IMR-90 (cell line): ENCODE data around the gene CADM4. TPM values are rescaled to one million over a fixed set of nuclear protein-coding genes. Genes with fewer than 3 reads are reported as not detected.
"Not testable (repeated sequence)": the region's sequence is repeated elsewhere in the genome, so short reads cannot be mapped to it uniquely, and the experiment has no call there.

ENCODE experiments used
- ATAC-seq: fragments of 200-7000 bp; cut with Tn5 transposase; 2 replicates; pipeline ENCODE4 v1.9.1; 2020; ENCODE audit warnings: low read depth, mild to moderate bottlenecking, moderate library complexity
- BruUV-seq: library from RNA; stranded (reverse); fragments of 400-500 nt; replicated peaks from 2 replicates; lab custom pipeline; 2021; lab: Mats Ljungman, UMichigan
- CTCF ChIA-PET: fragments of 300-600 bp; formaldehyde crosslinking; extraction: SDS; loops from one replicate; lab custom pipeline; 2021; ENCODE audit warnings: antibody characterized with exemption; lab: Yijun Ruan, JAX
- POLR2A ChIA-PET: fragments of 300-600 bp; sonication (Branson Sonifier 250); formaldehyde crosslinking; loops from one replicate; lab custom pipeline; 2022; ENCODE audit warnings: antibody characterized with exemption; ENCODE audit not compliant: unreplicated experiment; lab: Charles Lee
- DNase-seq: peaks from one replicate; pipeline ENCODE4 v3.0.0; 2013
- H2AFZ ChIP-seq: replicated peaks from 2 replicates; pipeline ENCODE3; 2013; ENCODE audit warnings: low read length, mild to moderate bottlenecking; ENCODE audit not compliant: poor library complexity
- H2AK5ac ChIP-seq: 2 replicates; pipeline ENCODE4 v1.6.1; 2013; ENCODE audit warnings: low read depth, low read length, inconsistent platforms
- H2AK9ac ChIP-seq: replicated peaks from 2 replicates; pipeline ENCODE3; 2013; ENCODE audit warnings: mild to moderate bottlenecking, low read depth, low read length, moderate library complexity; ENCODE audit not compliant: poor library complexity
- H2BK120ac ChIP-seq: 2 replicates; pipeline ENCODE4 v1.6.1; 2013; ENCODE audit warnings: low read depth, low read length, inconsistent platforms
- H2BK15ac ChIP-seq: 3 replicates; pipeline ENCODE4 v1.6.1; 2013; ENCODE audit warnings: low read depth, low read length, inconsistent platforms
- H2BK20ac ChIP-seq: 2 replicates; pipeline ENCODE4 v1.6.1; 2013; ENCODE audit warnings: low read depth, mild to moderate bottlenecking, inconsistent platforms, low read length, moderate library complexity
- H2BK5ac ChIP-seq: 2 replicates; pipeline ENCODE4 v1.6.1; 2013; ENCODE audit warnings: mild to moderate bottlenecking, low read depth, low read length, inconsistent platforms; ENCODE audit not compliant: poor library complexity, severe bottlenecking
- H3K14ac ChIP-seq: replicated peaks from 2 replicates; pipeline ENCODE4 v1.6.1; 2013; ENCODE audit warnings: low read depth, low read length, inconsistent platforms
- H3K18ac ChIP-seq: 2 replicates; pipeline ENCODE4 v1.6.1; 2013; ENCODE audit warnings: low read depth, low read length, control low read depth
- H3K23ac ChIP-seq: 2 replicates; pipeline ENCODE4 v1.6.1; 2013; ENCODE audit warnings: low read depth, low read length, inconsistent platforms
- H3K27ac ChIP-seq: 2 replicates; pipeline ENCODE4 v1.5.1; 2013; ENCODE audit warnings: mild to moderate bottlenecking, control low read depth, low read length; ENCODE audit not compliant: insufficient read depth
- H3K27me3 ChIP-seq: 2 replicates; pipeline ENCODE4 v1.6.1; 2013; ENCODE audit warnings: low read length; ENCODE audit not compliant: control insufficient read depth, insufficient read depth
- H3K36me3 ChIP-seq: 2 replicates; pipeline ENCODE4 v1.6.1; 2013; ENCODE audit warnings: low read length, mixed read lengths; ENCODE audit not compliant: control insufficient read depth, insufficient read depth
- H3K4ac ChIP-seq: 2 replicates; pipeline ENCODE4 v1.6.1; 2013; ENCODE audit warnings: low read depth, low read length, inconsistent platforms
- H3K4me1 ChIP-seq: 2 replicates; pipeline ENCODE4 v1.6.1; 2013; ENCODE audit warnings: low read length, mixed read lengths; ENCODE audit not compliant: control insufficient read depth, insufficient read depth
- H3K4me2 ChIP-seq: 2 replicates; pipeline ENCODE4 v1.6.1; 2013; ENCODE audit warnings: low read depth, mild to moderate bottlenecking, control low read depth, low read length, moderate library complexity
- H3K4me3 ChIP-seq: 2 replicates; pipeline ENCODE4 v1.5.1; 2013; ENCODE audit warnings: low read depth, mild to moderate bottlenecking, control low read depth, low read length, moderate library complexity; ENCODE audit not compliant: insufficient read depth
- H3K56ac ChIP-seq: 2 replicates; pipeline ENCODE4 v1.6.1; 2013; ENCODE audit warnings: low read length, inconsistent platforms; ENCODE audit not compliant: insufficient read depth; ENCODE audit errors: extremely low read depth
- H3K79me1 ChIP-seq, 2 experiments: 2 replicates each; pipeline ENCODE4 v1.6.1; 2013; ENCODE audit warnings: low read length in 2 of 2, inconsistent platforms in 1 of 2, low read depth in 1 of 2
- H3K9ac ChIP-seq: 2 replicates; pipeline ENCODE4 v1.6.1; 2013; ENCODE audit warnings: low read depth, low read length, control low read depth
- H3K9me1 ChIP-seq: 2 replicates; pipeline ENCODE4 v1.6.1; 2013; ENCODE audit warnings: low read length, inconsistent platforms; ENCODE audit not compliant: insufficient read depth
- H3K9me3 ChIP-seq: 2 replicates; pipeline ENCODE4 v1.6.1; 2013; ENCODE audit warnings: low read length; ENCODE audit not compliant: control insufficient read depth, insufficient read depth
- H4K20me1 ChIP-seq: 2 replicates; pipeline ENCODE4 v1.6.1; 2013; ENCODE audit warnings: low read length, inconsistent platforms; ENCODE audit not compliant: insufficient read depth
- H4K5ac ChIP-seq: 2 replicates; pipeline ENCODE4 v1.6.1; 2013; ENCODE audit warnings: mild to moderate bottlenecking, low read depth, low read length, control low read depth
- H4K8ac ChIP-seq, 2 experiments: 2 replicates each; pipeline ENCODE4 v1.6.1; 2013; ENCODE audit warnings: low read depth in 2 of 2, low read length in 2 of 2, control low read depth in 1 of 2, inconsistent platforms in 1 of 2
- H4K91ac ChIP-seq: 2 replicates; pipeline ENCODE4 v1.6.1; 2013; ENCODE audit warnings: low read depth, low read length, inconsistent platforms; ENCODE audit not compliant: insufficient read depth
- CEBPB ChIP-seq: IDR thresholded peaks from 2 replicates; pipeline ENCODE4 v1.6.1; 2012; ENCODE audit warnings: low read depth, low read length, improper control_type of control experiment
- CHD1 ChIP-seq: IDR thresholded peaks from 2 replicates; pipeline ENCODE4 v1.6.1; 2012; ENCODE audit warnings: low read depth, low read length, improper control_type of control experiment
- FOS ChIP-seq: fragments of 150-350 bp; IDR thresholded peaks from 2 replicates; pipeline ENCODE4 v1.6.1; 2016; ENCODE audit warnings: low read depth, low read length
- MAZ ChIP-seq: IDR thresholded peaks from 2 replicates; pipeline ENCODE4 v1.6.1; 2012; ENCODE audit warnings: low read depth, mild to moderate bottlenecking, low read length, improper control_type of control experiment, moderate library complexity, borderline replicate concordance
- NFE2L2 ChIP-seq: fragments of 150-350 bp; IDR thresholded peaks from 2 replicates; pipeline ENCODE4 v1.6.1; 2016; ENCODE audit warnings: low read depth, mild to moderate bottlenecking, low read length
- RAD21 ChIP-seq: IDR thresholded peaks from 2 replicates; pipeline ENCODE4 v1.6.1; 2012; ENCODE audit warnings: low read length, improper control_type of control experiment
- SMC3 ChIP-seq: fragments of 150-350 bp; IDR thresholded peaks from 2 replicates; pipeline ENCODE4 v1.6.1; 2016; ENCODE audit warnings: low read depth, mild to moderate bottlenecking, antibody characterized with exemption, low read length, moderate library complexity
- WGBS, 2 experiments: methylation state at CpG; one replicate each; pipeline versions ENCODE4 v1.1.5 to v1.1.7; 2013; ENCODE audit warnings: missing lambda C conversion rate in 2 of 2; ENCODE audit not compliant: insufficient read length in 1 of 2; ENCODE audit errors: extremely low coverage in 2 of 2; 5-methylcytosine and 5-hydroxymethylcytosine counted together
- dilution Hi-C: fragments of 300-500 bp; cut with HindIII; formaldehyde crosslinking; loops from one replicate; pipeline ENCODE4 v1.14.3; 2018; ENCODE audit warnings: low sequenced_read_pairs; ENCODE audit not compliant: unreplicated experiment
- in situ Hi-C: fragments of 300-500 bp; cut with MboI; formaldehyde crosslinking; loops from 3 replicates; pipeline ENCODE4 v1.14.3; 2019; ENCODE audit warnings: low sequenced_read_pairs, inconsistent platforms, mixed read lengths
- intact Hi-C: fragments of 100-400 bp; cut with micrococcal nuclease; formaldehyde crosslinking; loops from 2 replicates; pipeline ENCODE4 v1.10.0; 2022
- polyA plus RNA-seq, 3 experiments: library from polyadenylated mRNA; depleted of rRNA; stranded (reverse); fragments of >200 nt; gene quantifications; 2 replicates each; pipeline ENCODE4 v1.2.3, GENCODE V29; 2012; ENCODE audit warnings: low replicate concordance in 1 of 3
- total RNA-seq: library from RNA; depleted of rRNA; stranded (reverse); fragments of >200 nt; gene quantifications from 2 replicates; pipeline ENCODE4 v1.2.3, GENCODE V29; 2012
- TF ChIP-seq, protein P1 (sequence below): fragments of 150-350 bp; IDR thresholded peaks from 2 replicates; pipeline ENCODE4 v1.6.1; 2016; ENCODE audit warnings: low read depth, mild to moderate bottlenecking, low read length, moderate library complexity, borderline replicate concordance

Gene CADM4
- total and polyA plus RNA-seq, 2 of the 4 experiments (the other 2 are of a cell fraction): 2.0 to 4.9 TPM

DNA sequence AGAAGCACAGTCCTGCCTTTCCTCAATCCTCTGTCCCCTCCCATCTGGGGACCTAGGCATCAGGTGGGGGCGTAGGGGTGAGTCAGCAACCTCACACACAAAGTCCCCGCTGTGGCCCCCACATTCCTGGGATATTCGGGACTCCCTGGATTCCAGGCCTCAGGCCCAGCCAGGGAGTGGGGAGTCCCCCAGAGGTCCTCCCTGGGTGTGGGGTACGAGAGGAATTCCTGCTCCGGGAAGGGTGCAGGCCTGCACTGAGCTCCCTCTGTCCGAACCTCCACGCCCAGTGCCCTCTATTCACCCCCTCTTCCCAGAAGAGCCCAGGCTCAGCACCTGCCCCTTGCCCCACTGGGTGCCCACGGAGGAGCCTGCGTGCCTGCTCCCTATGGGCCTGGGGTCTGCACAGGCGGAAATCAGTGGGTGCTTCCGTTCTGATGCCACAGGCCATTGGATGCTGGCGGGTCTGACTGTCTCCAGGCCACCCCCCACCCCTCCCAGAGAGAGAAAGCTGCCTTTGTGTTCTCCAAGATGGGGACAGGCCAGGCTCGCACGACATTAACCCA lies 3.4 kb downstream of the CADM4 start:
- TF ChIP-seq CEBPB: no peak
- no peak for TF ChIP-seq FOS
- TF ChIP-seq CHD1: no peak
- TF ChIP-seq NFE2L2: no peak
- TF ChIP-seq RAD21: no peak
- TF ChIP-seq SMC3: no peak
- TF ChIP-seq, protein P1, sequence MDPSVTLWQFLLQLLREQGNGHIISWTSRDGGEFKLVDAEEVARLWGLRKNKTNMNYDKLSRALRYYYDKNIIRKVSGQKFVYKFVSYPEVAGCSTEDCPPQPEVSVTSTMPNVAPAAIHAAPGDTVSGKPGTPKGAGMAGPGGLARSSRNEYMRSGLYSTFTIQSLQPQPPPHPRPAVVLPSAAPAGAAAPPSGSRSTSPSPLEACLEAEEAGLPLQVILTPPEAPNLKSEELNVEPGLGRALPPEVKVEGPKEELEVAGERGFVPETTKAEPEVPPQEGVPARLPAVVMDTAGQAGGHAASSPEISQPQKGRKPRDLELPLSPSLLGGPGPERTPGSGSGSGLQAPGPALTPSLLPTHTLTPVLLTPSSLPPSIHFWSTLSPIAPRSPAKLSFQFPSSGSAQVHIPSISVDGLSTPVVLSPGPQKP: no peak
- 0 out of 2 replicates have a peak, but pooled peaks have one; percentile 47 for TF ChIP-seq MAZ
- H4K8ac ChIP-seq: no peak overlapping the region
- WGBS, 2 experiments: 69% methylated on average over 2 of the region's 14 CpGs; no CpG with 5 or more reads in 1 of the 2 experiments
- no peak overlapping the region for H3K18ac ChIP-seq
- H3K9me1 ChIP-seq: no peaks in the 10 kb centered on the region
- dilution Hi-C loops: no loop called here
- H3K9ac ChIP-seq: no peak overlapping the region
- H3K4me1 ChIP-seq: peaks cover 9% of the 10 kb centered on the region
- H2AK5ac ChIP-seq: no peak overlapping the region
- H3K27me3 ChIP-seq: peaks cover 38% of the 10 kb centered on the region
- no peaks in the 10 kb centered on the region for H3K79me1 ChIP-seq
- BruUV-seq: no TSS peak
- no peak overlapping the region for H2AFZ ChIP-seq
- no peak overlapping the region for H3K4me3 ChIP-seq
- H2BK120ac ChIP-seq: no peak overlapping the region
- no peak overlapping the region for H2BK20ac ChIP-seq
- no peaks in the 10 kb centered on the region for H3K36me3 ChIP-seq
- H3K9me3 ChIP-seq: no peaks in the 10 kb centered on the region
- no peak overlapping the region for H2BK5ac ChIP-seq
- intact Hi-C loops: no loop called here
- ATAC-seq (no peak), DNase-seq (no peak)
- H3K23ac ChIP-seq: no peak overlapping the region
- H2AK9ac ChIP-seq: no peak overlapping the region
- H4K20me1 ChIP-seq: no peaks in the 10 kb centered on the region
- H3K4me2 ChIP-seq: no peak overlapping the region
- ChIA-PET POLR2A (no interaction called here), CTCF (no interaction called here)
- no peak overlapping the region for H3K27ac ChIP-seq
- H3K14ac ChIP-seq: no peak overlapping the region
- H2BK15ac ChIP-seq: no peak overlapping the region
- no peak overlapping the region for H3K4ac ChIP-seq
- no peak overlapping the region for H3K56ac ChIP-seq
- in situ Hi-C loops: no loop called here
- H4K5ac ChIP-seq: no peak overlapping the region
- H4K91ac ChIP-seq: no peak overlapping the region

DNA sequence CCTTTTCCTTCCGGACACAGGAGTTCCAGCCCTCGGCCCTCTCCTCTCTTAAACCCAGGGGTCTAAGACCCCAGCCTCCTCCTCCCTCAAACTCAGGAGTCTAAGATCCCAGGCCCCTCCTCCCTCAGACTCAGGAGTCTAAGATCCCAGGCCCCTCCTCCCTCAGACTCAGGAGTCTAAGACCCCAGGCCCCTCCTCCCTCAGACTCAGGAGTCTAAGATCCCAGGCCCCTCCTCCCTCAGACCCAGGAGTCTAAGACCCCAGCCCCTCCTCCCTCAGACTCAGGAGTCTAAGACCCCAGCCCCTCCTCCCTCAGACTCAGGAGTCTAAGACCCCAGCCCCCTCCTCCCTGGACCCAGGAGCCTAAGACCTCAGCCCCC lies 4.1 kb downstream of the CADM4 start:
- H3K79me1 ChIP-seq, CTCF ChIA-PET, H3K36me3 ChIP-seq, H3K27ac ChIP-seq, H3K14ac ChIP-seq, POLR2A ChIA-PET, H3K4me2 ChIP-seq, H3K18ac ChIP-seq, H3K4me1 ChIP-seq, dilution Hi-C loops, H3K4ac ChIP-seq, H3K9me3 ChIP-seq, H2BK15ac ChIP-seq, H4K20me1 ChIP-seq, H3K9ac ChIP-seq, H4K5ac ChIP-seq, H2AK9ac ChIP-seq, BruUV-seq, intact Hi-C loops, DNase-seq, H3K4me3 ChIP-seq, H3K23ac ChIP-seq, H3K9me1 ChIP-seq, H2AK5ac ChIP-seq, H3K56ac ChIP-seq, H2AFZ ChIP-seq, H4K91ac ChIP-seq, H2BK120ac ChIP-seq, H2BK5ac ChIP-seq, ATAC-seq, in situ Hi-C loops, H2BK20ac ChIP-seq: not testable (repeated sequence)
- 0 out of 4 replicates have a peak overlapping the region, but pooled peaks of 1 of the 2 experiments have one; percentile 2 for H4K8ac ChIP-seq
- peaks cover 36% of the 10 kb centered on the region for H3K27me3 ChIP-seq
- 28% methylated on average over 2 of the region's 2 CpGs; no CpG with 5 or more reads in 1 of the 2 experiments for WGBS, 2 experiments
